Tongue (tissue), 2 donors: Measurements from ENCODE around the gene SRGAP3. TPM values are rescaled to one million over a fixed set of nuclear protein-coding genes. Genes with fewer than 3 reads are reported as not detected.
A peak's percentile ranks its signal among the peaks of the same experiment; 100 is the strongest.

Source experiments
- DNase-seq: peaks from one replicate; pipeline ENCODE4 v3.0.0-alpha.2; 2015
- total RNA-seq: library from RNA; depleted of rRNA; stranded (reverse); fragments of >200 nt; gene quantifications from one replicate; pipeline ENCODE4 v1.2.3, GENCODE V29; 2014

SRGAP3 gene
- total RNA-seq, 1 donor from 2014 or later: 19.7 TPM

DNA sequence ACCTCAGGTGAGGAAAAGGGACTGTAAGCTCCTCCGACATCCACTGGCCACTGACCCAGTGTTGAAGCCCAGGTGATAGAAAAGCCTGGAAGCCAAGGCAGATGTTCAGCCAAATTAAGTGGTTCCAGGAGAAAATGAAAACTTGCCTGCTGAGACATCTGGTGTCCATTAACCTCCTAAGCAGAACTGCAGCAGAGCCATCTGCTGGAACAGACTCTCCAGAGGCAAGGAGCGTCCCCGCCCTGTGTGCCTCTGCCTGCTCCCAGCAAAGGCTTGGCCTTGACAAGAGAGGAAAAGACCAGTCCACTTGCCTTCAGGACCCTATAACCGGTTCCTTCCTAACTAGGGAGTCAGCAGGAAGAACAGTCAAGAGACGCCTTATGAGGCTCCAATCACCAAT, 48.2 kb downstream of the SRGAP3 start:
- DNase-seq: peak; percentile 84

DNA sequence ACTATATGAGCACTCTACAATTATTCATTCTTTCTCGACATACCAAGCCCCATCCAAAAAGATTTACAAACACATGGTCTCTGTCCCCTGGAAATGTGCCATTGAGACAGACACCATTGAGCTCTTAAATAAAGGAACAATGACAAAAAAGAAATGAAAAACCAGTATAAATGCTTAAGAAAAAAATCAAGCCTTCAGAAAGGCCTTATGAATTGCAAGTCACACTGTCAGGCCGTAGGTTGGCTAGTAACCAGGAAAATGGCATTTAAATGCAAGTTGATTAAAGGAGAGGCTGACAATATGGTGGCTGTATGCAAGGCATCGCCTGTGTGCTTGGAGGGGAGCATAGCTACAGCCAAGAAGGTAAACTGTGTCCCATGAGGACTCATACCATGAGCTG, 49.7 kb downstream of the SRGAP3 start:
- DNase-seq: no peak

DNA sequence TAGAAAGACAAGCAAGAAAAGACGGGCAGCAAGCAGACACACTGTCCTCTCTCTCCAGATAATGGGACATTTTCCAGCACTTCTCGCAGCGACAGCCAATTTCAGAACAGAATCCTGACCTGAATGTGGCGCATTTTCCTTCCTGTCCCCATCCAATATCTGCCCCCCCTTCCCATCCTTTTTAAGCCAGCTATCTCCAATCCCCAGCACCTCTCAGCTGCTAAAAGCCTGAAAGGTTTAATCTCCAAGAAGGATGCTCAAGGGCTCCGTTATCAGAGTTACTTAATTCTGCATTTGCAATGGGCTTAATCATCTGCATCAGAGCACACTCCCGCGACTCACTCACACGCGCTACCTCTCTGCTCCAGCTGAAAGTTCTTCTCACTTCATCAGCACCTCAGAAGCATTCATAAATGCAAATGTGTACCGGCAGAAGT, 50.5 kb downstream of the SRGAP3 start:
- DNase-seq: no peak

DNA sequence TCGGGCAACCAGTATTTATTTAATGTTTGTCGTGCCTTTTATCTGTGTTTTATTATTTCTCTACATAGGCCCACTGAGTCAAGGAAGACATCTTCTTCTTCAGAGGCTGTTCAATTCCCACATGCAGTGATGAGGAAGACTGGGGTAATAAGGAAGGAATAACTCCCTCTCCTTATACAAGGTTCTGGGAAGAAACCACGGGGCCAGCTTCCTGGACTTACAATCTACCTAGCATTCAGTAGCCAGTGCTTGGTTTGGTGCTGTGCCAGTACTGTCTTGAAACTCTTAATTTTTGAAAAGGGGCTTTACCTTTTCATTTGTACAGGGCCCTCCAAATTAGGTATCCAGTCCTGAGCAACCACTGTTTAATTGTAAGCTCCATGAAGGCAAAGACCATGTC, 51.2 kb downstream of the SRGAP3 start:
- DNase-seq: no peak

DNA sequence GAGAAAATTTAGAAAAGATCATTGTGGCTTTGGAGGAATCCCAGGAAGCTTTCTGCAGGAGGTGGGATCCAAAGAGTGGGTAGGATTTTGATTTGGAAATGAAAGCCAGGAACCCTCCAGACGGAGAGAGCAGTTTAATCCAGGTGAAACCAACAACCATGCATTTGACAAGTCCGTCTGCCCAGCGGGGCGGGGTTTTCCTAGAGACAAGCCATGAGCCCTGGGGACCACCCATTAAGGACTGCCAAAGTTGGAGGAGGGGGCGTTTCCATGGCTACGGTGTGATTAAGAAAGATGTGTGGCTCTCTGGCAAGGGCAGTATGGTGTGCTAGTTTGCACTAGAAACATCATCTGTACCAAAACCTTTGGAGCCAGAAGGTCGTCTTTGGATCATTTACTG, 53.4 kb downstream of the SRGAP3 start:
- DNase-seq: peak; percentile 67

DNA sequence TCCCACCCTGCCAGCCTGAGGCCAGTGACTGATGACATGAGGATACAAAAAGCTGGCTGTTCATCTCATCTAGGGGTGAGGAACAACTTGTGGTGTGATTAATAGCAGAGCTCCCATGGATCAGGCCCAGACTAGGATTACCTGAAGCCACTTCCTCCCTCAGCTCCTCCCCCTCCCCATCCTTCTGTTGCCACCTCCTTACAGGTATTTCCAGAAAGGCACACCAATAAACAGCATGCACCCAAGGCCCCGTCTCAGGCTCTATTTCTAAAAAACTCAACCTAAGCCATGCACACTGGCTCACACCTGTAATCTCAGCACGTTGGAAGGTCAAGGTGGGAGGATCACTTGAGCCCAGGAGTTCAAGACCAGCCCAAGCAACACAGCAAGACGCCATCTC, 54.1 kb downstream of the SRGAP3 start:
- DNase-seq: no peak

DNA sequence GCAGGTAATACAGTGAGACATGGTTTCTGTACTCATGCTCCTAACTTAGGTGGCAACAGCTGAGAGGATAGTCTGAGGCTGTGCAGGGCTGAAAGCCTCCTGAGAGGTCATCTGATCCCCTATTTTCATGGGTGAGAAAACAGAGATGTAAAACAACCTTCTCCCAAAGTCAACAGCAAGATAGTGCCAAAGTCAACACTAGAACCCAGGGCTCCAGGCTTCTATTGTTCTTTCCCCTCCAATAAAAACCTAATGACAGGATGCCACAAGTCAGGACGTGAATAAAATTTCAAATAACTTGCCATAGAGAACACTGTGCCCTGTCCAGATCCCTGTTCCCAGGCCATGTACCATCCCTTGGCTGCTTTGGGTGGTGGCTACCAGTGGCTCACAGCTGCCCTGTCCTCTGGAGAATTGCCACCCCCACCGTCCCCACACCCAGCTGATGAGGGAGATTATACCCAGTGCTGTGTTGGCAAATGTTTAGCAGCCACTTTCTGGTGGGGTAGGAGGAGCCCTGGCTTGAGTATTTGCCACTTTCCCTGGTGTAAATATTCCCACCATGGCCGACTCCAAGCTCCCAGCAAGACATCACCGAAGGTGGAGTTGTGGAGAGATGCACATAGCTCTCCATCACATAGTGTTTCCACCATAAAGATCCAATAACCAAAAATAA, 54.8 kb downstream of the SRGAP3 start:
- no peak for DNase-seq

DNA sequence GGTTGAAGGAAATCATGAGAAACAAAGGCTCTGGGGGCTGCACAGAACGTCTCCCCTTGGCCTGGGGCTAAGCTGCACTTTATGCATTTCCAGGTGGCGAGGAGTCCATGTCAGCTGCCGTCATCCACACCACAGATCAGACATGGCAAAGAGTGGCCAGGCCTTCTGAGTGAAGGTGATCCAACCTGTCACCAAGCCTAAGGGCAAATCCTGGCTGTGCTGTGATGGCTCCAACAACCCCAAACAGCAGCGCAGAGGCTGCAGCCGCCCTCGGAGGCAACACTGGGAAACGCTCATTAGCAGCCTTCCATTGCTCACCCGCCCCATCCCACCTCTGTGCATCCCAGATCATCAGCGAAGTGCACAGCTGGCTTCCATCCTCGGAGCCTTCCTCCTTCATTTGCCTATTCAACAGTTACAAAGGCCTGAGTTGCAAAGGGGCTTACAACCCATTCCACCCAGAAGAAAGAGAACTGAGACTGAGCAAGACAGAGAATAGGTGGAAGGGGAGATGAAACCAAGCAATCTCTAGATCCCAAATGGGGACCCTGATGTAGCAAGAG, 55.7 kb downstream of the SRGAP3 start:
- no peak for DNase-seq

DNA sequence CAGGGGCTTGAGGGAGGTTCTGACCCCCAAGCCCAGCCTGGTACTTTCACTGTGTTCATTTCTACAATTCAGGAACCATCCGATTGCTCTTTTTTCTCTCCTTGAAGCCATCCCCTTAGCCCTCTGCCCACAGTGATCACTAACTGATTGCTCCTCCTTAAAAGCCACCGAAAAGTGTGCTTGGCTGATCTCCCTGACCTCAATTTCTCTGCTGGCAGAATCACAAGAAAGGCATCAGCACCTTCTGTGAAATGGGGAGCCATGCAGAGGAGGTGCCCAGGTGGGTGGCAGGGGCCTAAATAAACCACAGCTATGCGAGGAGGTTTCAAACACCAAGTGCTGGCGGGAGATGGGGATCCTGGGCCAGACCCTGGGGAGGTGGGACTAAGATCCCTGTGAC, 56.2 kb downstream of the SRGAP3 start:
- DNase-seq: no peak

DNA sequence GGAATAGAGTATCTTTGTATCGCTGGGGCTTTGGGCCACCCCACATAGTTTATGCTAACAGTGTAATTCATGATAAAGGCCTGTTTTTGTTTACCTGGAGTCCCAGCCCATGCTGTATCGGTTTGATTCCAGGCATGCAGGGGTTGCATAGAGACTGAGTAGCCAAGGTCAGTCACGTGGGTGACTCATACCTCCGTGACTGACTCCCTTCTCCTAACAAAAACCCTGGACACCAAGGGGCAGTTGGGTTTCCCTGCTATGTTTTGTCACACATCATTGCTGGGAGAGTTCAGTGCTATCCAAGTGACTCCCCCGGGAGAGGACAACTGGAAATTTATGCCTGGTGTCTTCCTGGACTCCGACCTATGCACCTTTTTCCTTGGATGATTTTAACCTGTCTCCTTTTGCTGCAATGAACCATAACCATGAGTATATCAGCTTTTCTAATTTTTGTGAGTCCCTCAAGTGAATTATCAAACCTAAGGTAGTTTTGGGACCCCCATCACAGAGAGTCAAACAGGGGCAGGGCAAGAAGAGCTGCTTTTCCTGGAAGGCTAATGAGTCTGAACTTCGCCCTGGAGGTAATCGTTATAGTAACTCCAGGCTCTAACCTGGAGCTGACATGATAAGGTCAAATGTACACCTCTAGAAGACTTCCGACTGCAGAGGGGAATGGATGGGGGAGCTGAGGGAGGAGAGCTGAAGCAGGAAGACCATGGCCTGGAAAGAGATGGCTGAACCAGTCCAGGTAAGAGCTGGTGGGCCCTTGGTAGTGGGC, 57.0 kb downstream of the SRGAP3 start:
- DNase-seq: no peak

DNA sequence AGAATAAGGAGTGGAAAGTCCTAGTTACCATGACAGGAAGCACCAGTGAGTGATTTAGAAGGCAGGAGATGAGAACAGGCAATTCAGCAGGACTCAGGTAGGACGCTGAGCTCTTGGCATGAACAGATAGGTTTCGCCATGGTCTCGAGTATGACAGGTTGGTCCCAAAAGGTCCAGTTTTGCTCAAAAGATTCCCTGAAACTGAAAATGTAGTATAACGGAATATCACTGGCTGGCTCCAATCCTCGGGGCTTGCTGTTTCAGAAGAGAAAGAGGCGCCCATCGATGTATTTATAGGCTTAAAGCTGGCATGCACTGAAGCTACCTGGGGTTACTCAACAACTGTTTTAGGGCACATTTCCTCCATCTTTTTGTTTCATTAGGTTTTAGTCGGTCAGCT, 59.2 kb downstream of the SRGAP3 start:
- DNase-seq: no peak

DNA sequence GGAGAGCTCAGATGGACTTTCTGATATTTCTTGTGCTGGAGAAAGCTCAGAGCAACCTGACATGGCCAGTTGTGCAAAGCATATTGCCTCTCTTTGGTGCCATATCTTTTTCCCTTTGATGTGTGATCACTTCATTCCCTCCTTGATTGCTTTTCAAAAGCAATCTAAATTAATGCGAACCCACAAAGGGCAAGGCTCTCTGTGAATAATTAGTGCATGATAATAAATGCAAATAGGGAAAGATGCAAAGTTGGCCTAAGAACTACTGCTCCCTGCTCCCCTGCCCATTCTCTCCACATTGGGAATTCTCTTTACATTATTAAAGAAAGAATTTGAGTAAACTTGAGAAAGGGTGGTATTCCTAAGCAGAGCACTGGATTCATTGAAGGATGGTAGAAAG, 60.9 kb downstream of the SRGAP3 start:
- no peak for DNase-seq

DNA sequence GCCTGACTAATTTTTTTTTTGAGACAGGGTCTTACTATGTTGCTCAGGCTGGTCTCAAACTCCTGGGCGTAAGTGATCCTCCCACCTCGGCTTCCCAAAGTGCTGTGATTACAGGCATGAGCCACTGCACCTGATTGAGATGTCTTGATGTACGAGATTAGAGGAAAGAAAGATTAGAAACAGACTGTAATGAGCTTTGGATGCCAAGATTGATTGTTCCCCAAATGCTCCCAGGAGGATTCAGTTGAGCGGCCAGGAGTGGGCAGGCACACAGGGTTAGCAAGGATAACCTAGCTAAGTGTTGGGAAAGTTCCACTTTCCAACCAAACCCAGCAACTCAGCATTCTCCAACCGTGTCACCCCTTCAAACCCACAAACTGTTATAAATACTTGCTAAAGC, 63.7 kb downstream of the SRGAP3 start:
- DNase-seq: no peak

DNA sequence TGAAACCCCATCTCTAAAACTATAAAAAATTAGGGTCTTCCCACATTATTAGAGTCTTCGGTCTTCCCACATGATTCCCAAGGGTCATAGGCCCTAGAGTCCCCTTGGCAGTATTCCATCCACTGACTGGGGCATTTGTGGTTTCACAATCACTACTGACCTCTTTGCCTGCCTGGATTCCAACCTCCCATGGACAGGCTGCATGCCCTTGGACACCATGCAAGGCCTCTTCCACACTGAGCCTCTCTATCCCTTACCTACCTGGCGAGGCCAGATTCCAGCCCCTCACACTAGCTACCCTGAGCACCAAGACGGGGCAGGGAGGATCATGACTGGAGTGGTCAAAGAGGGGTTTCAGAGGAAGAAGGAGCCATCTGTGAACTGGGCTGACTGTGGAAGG, 64.4 kb downstream of the SRGAP3 start:
- no peak for DNase-seq

DNA sequence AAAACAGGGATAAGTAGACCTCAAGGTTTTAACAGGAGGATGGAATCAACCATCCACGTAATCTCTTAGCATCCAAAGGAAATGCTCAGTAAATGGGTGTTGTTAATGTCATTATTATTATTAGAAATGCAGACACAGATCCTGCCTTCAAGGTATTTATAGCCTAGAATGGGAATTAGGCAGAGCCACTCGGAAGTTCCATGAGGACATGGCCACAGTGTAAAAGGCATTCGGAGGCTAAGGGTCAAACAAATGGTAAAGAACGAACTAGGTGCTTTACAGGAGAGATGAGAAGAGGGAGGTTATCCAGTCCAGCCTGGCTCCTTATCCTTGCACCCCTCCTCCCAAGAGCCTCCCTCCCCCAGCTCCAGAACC, 65.0 kb downstream of the SRGAP3 start:
- no peak for DNase-seq

DNA sequence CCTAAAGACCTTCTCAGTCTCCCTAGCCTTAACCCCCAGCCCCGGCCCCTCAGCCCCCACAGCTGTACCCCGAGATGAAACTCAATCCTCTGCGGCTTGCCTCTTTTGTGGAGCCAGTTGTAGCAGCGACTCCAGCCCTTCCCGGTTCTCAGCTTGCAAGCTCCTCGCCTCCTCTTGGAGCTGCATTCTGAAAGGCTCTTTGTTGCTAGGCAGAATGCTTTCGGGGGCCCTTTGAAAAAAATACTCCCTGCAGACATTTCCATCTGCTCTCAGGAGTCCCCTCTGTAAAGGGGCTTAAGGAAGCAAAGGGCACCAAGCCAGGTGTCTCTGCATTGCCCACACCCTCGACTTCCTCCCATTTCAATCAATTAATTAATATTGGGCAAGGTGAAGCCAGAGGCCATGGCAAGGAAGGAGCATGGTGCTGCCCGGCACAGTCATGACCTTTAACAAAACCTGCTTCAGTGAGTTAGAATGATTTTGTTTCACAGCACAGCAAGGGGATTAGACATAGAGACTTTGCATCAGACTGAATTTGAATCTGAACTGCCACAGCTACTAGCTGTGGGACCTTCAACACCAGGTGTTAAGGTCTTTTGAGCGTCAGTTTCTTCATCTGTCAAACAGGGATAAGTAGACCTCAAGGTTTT, 65.5 kb downstream of the SRGAP3 start:
- peak; percentile 91 for DNase-seq

DNA sequence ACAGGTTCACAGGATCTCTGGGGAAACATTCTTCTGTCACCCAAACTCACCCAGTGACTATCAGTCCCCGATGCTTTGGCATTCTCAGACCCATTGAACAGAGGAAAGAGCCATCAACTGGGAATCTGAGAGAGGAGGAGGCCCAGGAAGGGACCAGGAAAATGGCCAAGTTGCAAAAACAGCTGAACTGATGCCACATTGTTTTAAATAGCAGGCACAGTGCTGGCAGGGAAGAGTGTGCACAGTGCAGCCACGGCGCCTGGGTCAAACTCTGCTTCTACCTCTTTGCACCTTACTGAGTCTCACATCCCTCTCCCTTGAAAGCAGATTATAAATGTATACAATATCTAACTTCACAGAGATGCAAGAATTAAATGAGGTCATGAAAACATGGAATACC, 66.4 kb downstream of the SRGAP3 start:
- DNase-seq: peak; percentile 65

DNA sequence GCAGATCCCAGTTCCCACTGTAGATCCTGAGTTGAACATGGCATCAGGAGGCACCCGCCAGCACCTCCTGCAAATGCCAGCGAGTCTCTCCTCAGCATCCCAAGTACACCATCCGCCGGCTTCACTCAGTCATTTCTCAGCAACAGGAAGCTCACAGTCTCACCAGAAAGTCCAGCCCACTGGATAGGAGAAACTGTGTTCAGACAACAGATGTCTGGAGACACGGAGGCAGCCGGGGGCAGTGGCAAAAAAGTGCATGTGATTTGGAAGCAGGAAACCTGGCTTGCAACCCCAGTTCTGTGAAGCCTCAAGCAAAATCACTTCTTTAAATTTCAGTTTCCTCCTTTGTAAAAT, 68.7 kb downstream of the SRGAP3 start:
- DNase-seq: no peak

DNA sequence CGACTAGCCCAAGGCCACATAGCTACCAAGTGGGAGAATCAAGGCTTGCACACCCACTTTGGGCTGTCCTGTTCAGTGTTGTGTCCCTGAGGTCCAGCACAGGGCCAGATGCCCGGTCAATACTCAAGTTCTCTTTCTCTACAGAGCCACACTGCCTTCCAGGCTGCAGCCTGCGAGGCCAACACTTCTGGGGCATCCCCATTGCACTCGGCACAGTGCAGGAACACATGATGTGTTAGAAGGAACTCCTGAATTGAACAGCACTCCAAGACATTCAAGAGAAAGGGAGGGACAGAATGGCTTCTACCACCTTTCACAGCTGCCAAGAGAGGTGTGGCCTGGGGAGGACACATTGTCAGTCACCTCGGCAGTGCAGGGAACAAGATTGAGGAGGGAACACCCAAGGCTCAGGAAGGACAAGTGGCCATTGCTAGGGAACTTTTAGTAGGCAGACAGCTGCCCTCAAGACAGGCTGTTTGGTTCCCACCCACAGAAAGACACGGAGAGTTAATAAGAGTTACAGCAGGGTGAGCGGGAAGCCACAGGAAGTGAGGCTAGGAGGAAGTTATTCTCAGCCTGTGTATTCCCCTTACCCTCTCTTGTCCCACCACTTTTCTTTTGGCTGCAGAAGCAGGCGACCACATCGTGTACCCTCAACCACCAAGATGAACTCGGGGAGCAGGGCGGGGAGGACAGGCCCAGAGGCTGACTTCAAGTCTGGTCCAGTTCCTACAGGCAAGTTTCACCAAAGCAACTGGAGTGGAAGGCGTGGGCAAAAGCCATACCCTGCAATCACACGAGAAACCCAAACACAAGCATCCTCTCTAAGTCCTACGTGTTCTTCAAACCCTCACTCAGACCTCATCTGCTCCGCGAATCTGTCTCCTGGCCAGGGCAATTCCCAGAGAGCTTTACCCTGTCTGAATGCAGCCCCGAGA, 69.4 kb downstream of the SRGAP3 start:
- no peak for DNase-seq

DNA sequence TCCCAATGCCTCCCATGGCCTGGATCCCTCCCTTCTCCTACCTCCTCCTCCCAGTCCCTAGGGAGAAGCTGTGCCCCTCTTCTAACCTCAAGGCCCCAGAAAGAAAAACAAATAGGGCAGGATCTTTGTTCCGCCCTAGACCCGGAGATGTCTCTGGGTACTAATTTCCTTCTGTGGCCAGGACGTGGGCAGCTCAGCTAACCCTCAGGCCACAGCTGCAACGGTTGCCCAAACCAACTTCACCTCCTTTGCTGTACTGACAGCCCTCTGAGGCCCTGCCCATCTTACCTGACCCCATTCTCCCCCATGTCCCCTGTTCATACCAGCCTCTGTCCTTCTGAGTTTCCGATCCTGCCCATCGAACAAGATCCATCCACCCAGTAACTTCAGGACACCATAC, 70.7 kb downstream of the SRGAP3 start:
- DNase-seq: no peak

DNA sequence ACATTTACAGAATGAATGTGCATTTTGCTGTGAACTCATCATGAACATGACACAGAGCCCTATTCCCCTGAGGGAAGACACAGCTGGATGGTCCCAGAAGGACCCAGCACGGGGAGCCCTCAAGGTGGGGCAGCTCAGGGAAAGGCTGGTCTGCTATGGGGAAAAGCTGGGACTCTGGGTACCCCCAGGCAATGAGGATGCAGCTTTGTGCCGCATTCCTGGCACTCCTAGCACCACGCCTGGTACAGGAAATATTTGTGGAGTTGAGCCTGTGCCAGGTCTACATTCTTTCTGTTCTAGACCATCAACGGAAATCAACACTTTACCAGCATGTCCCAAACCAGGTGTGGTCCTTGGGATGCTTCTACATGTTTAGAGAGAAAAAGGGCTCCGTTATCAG, 74.0 kb downstream of the SRGAP3 start:
- peak; percentile 53 for DNase-seq

DNA sequence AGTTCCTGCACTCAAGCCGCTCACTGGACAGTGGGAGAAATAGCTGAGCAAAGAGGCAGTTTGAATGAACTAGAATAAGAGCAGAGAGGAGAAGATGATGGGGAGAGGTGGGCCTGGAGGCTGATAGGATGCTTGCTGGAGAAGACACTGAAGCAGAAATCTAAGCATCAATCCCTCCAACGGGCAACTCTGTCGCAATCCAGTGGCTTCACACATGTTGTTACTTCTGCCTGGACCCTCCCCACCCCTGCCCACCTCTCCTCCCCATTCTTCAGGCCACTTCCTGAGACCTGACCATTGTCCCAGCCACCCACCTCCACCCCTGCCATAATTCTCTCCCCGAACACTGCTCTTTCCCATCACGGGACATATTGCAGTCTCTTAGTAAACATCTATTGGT, 76.0 kb downstream of the SRGAP3 start:
- DNase-seq: no peak
